HepG2 (cell line): ENCODE results near the gene OR2T5. TPM values are rescaled to one million over a fixed set of nuclear protein-coding genes. Genes with fewer than 3 reads are reported as not detected.
"Not testable (repeated sequence)": the region's sequence is repeated elsewhere in the genome, so short reads cannot be mapped to it uniquely, and the experiment has no call there.

ENCODE experiments used
- ATAC-seq: fragments of 200-7000 bp; cut with Tn5 transposase; 3 replicates; pipeline ENCODE4 v1.9.1; 2020; ENCODE audit warnings: mild to moderate bottlenecking, moderate library complexity
- BruUV-seq: library from RNA; stranded (reverse); fragments of 400-500 nt; replicated peaks from 2 replicates; lab custom pipeline; 2021; lab: Mats Ljungman, UMichigan
- CTCF ChIA-PET: fragments of 300-600 bp; formaldehyde crosslinking; extraction: SDS; loops from one replicate; lab custom pipeline; 2021; ENCODE audit warnings: low total read pairs, inconsistent platforms, low intra/inter-chr PET ratio; lab: Yijun Ruan, JAX
- POLR2A ChIA-PET: fragments of 350-600 bp; sonication (Branson Sonifier 250); formaldehyde crosslinking; loops from one replicate; lab custom pipeline; 2020; ENCODE audit warnings: antibody characterized with exemption, inconsistent platforms; lab: Yijun Ruan, JAX
- DNase-seq: peaks from one replicate; pipeline ENCODE4 v3.0.0-alpha.2; 2015; ENCODE audit warnings: low spot score
- FAIRE-seq: peaks from 3 replicates; lab custom pipeline; 2011; peaks lifted over from hg19 to GRCh38; lab: Jason Lieb, UNC
- H2AFZ ChIP-seq: one replicate; pipeline ENCODE4 v1.6.1; 2011; ENCODE audit warnings: low read length, inconsistent platforms
- H3K27ac ChIP-seq: fragments of 300-600 bp; 3 replicates; pipeline ENCODE4 v1.8.0; 2011; ENCODE audit warnings: mixed run types, mild to moderate bottlenecking, mixed read lengths, low read length, inconsistent platforms; ENCODE audit not compliant: insufficient read depth; ENCODE audit errors: extremely low read length
- H3K27me3 ChIP-seq, 2 experiments: fragments of 200-600 bp in 1 of 2; 2 replicates in 1 of 2; 3 replicates in 1 of 2; pipeline versions ENCODE4 v1.6.0 to v1.8.0; 2011; ENCODE audit warnings: low read length in 2 of 2, mild to moderate bottlenecking in 2 of 2, moderate library complexity in 2 of 2, inconsistent platforms in 1 of 2; ENCODE audit not compliant: insufficient read depth in 2 of 2, control insufficient read depth in 1 of 2
- H3K36me3 ChIP-seq, 2 experiments: fragments of 200-600 bp in 1 of 2; replicated peaks in 1 of 2; 2 replicates in 1 of 2; 3 replicates in 1 of 2; pipeline versions ENCODE4 v1.5.1 to v1.8.0; 2011; ENCODE audit warnings: low read length in 2 of 2, inconsistent platforms in 1 of 2; ENCODE audit not compliant: insufficient read depth in 2 of 2, control insufficient read depth in 1 of 2
- H3K4me1 ChIP-seq: 2 replicates; pipeline ENCODE4 v1.5.1; 2012; ENCODE audit warnings: low read length, inconsistent platforms; ENCODE audit not compliant: insufficient read depth
- H3K4me2 ChIP-seq: 2 replicates; pipeline ENCODE4 v1.6.0; 2011; ENCODE audit warnings: low read depth, low read length, inconsistent platforms
- H3K4me3 ChIP-seq, 3 experiments: fragments of 200-600 bp in 1 of 3; sonication (generic), shearing (Covaris generic) in 1 of 3; replicated peaks in 1 of 3; 2 replicates each; pipeline ENCODE4 v1.5.1; 2011 to 2016; ENCODE audit warnings: low read length in 3 of 3, inconsistent platforms in 2 of 3, low read depth in 2 of 3, mild to moderate bottlenecking in 2 of 3, control low read depth in 1 of 3, mixed read lengths in 1 of 3; ENCODE audit not compliant: insufficient read depth in 1 of 3
- H3K79me2 ChIP-seq: one replicate; pipeline ENCODE4 v1.6.1; 2011; ENCODE audit warnings: low read length, inconsistent platforms; ENCODE audit not compliant: insufficient read depth
- H3K9ac ChIP-seq: 2 replicates; pipeline ENCODE4 v1.6.0; 2011; ENCODE audit warnings: mild to moderate bottlenecking, low read depth, low read length, inconsistent platforms; ENCODE audit not compliant: insufficient read depth
- H3K9me3 ChIP-seq: 2 replicates; pipeline ENCODE4 v1.5.1; 2012; ENCODE audit warnings: mild to moderate bottlenecking, low read length
- H4K20me1 ChIP-seq: 2 replicates; pipeline ENCODE4 v1.6.0; 2011; ENCODE audit warnings: inconsistent platforms, mild to moderate bottlenecking, low read length, moderate library complexity; ENCODE audit not compliant: insufficient read depth
- WGBS: methylation state at CpG from one replicate; pipeline ENCODE4 v1.1.6; 2017; ENCODE audit warnings: low lambda C conversion rate; 5-methylcytosine and 5-hydroxymethylcytosine counted together
- in situ Hi-C: cut with HindIII; loops from 2 replicates; pipeline ENCODE4 v1.10.0; 2017; ENCODE audit warnings: low pct_unique_long_range_greater_than_20kb; ENCODE audit not compliant: extremely low pct_ligation_motif_present
- intact Hi-C: fragments of 100-400 bp; cut with micrococcal nuclease; formaldehyde crosslinking; loops from one replicate; pipeline ENCODE4 v1.10.0; 2022; ENCODE audit not compliant: unreplicated experiment
- polyA plus RNA-seq, 8 experiments: library from polyadenylated mRNA; depleted of rRNA in 3 of 8; stranded (reverse) in 7 of 8; unstranded in 1 of 8; fragments of >200 nt; fragmentation: Illumina TruSeq in 4 of 8; extraction: Trizol in 4 of 8; gene quantifications; 2 replicates each; pipeline versions ENCODE4 v1.2.1 to v1.2.3, GENCODE V29; 2011 to 2016; ENCODE audit warnings: low read depth in 4 of 8, missing spikeins in 1 of 8, mixed read lengths in 1 of 8; ENCODE audit not compliant: insufficient read depth in 1 of 8
- total RNA-seq, 5 experiments: library from RNA; depleted of rRNA; stranded (reverse); fragments of >200 nt; fragmentation: Illumina TruSeq; extraction: Trizol; gene quantifications; 2 replicates each; pipeline ENCODE4 v1.2.3, GENCODE V29; 2016; ENCODE audit warnings: low read depth in 1 of 5

OR2T5 gene
- total and polyA plus RNA-seq, 2 of the 13 experiments (the other 11 are each of a cell fraction or from before 2014, with no cell fraction given) = not detected

DNA sequence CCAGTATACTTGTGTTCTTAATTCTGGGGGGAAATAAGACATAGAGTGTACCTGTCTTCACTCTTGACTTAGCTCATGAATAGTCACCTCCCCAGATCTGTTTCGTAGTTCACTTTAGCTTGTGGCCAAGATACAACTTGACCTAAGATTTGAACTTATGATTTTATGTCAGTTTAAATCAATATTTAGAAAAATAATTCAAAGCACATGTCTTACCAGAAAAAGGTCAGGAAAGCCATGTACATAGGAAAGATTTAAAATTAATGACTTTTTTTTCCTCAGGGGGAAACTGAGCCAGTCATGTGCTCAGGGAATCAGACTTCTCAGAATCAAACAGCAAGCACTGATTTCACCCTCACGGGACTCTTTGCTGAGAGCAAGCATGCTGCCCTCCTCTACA, 15.3 kb upstream of the OR2T5 start, which contains the start of gene OR2T3:
OR2T3 (plus strand) TSS at position 301 of the 400 bp plus-strand sequence; CDS start at position 301, 0 bp downstream.
- intact Hi-C loops, ATAC-seq, H3K27ac ChIP-seq, H3K4me1 ChIP-seq, DNase-seq, CTCF ChIA-PET, H3K4me2 ChIP-seq, H3K27me3 ChIP-seq, H3K79me2 ChIP-seq, BruUV-seq, H3K4me3 ChIP-seq, POLR2A ChIA-PET, H3K9ac ChIP-seq, H3K36me3 ChIP-seq, H2AFZ ChIP-seq, FAIRE-seq, in situ Hi-C loops, H4K20me1 ChIP-seq, H3K9me3 ChIP-seq: not testable (repeated sequence)
- 0% methylated on average over 1 of the region's 2 CpGs for WGBS

DNA sequence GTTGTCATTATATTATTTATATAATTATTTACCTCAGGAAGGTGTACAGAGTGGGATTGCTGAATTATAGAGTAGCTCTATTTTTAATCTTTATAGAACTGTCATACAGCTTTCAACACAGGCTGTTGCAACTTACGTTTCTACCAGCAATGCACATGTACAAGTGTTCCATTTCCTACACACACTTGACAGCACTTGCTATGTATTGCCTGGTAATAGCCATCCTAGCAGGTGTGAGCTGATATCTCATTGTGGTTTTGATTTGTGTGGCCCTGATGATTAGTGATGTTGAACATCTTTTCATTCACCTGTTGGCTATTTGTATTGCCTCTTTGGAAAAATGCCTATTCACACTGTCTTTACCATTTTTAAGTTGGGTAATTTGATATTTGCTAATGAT, 12.7 kb upstream of the OR2T5 start:
- H3K4me1 ChIP-seq, H3K4me2 ChIP-seq, H3K9ac ChIP-seq, CTCF ChIA-PET, POLR2A ChIA-PET, H2AFZ ChIP-seq, H3K27me3 ChIP-seq, BruUV-seq, H3K27ac ChIP-seq, FAIRE-seq, ATAC-seq, intact Hi-C loops, H3K36me3 ChIP-seq, H3K79me2 ChIP-seq, H3K4me3 ChIP-seq, in situ Hi-C loops, H4K20me1 ChIP-seq, H3K9me3 ChIP-seq, DNase-seq: not testable (repeated sequence)
- WGBS = no CpG with 5 or more reads among the region's 1 CpG

DNA sequence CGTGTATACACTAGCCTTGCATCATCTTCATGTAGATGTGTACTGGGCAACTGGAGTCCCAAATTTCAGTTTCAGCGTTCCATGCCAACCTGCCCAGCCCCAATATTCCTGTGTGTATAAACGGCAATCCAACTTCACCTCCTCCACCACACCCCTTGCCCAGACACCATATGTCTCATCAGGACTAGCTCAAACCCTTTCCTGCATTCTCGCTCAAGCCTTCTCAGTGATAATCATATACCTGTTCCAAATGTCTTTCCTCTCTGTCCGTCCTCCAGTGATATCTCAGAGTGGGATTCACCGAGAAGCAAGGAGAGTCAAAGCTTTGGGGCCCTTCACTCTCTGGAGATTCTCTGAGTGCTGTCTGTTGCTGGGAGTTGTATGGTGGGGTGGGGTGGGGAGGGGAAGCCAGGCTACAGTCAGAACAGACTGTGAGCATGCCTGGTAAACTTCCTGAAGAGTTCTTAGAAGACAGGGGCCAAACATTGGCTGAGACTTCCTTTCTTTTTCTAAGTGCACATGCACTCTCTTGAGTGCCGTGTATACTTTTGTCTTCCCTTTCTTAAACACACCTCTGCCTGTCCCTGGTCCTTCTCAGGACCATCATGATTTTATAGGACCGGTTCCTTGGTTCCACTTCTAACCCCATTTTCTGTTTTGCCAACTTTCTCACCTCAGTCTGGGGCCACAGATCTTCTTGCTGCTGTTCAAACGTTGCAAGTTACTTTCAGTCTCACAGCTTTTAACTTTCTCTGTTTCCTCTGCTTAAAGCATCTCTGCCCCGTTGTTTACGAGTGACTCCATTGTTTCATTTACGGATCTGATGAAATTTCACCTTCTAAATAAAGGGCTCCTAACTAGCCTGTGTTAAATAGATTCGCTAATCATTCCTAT, 6.5 kb upstream of the OR2T5 start:
- H4K20me1 ChIP-seq, H3K9me3 ChIP-seq, H3K27me3 ChIP-seq, ATAC-seq, H3K4me1 ChIP-seq, DNase-seq, POLR2A ChIA-PET, intact Hi-C loops, H3K79me2 ChIP-seq, in situ Hi-C loops, FAIRE-seq, H3K9ac ChIP-seq, H3K27ac ChIP-seq, H3K36me3 ChIP-seq, H2AFZ ChIP-seq, H3K4me2 ChIP-seq, BruUV-seq, H3K4me3 ChIP-seq, CTCF ChIA-PET: not testable (repeated sequence)
- 6% methylated on average over 13 of the region's 13 CpGs for WGBS

DNA sequence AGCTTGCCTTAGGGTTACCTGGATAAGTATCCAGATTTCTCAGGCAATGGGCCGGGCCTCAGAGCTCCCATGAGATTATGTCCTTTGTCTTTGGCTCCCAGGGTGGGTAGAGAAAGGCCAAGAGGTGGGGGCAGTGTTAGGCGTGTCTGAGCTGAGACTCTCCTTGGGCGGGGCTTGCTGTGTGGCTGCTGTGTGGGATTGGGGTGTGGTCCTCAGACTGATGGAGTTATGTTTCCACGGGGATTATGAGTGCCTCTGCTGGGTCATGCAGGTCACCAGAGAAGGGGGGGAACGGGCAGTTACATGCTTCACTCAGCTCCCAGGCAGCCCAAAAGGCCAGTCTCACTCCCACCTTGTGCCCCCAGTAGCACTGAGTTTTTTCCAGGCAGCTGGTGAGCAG, 8.3 kb downstream of the OR2T5 start:
- WGBS = no CpG with 5 or more reads among the region's 5 CpGs
- H3K9me3 ChIP-seq, H3K27ac ChIP-seq, H3K9ac ChIP-seq, DNase-seq, H3K4me1 ChIP-seq, H3K79me2 ChIP-seq, FAIRE-seq, BruUV-seq, H3K4me2 ChIP-seq, ATAC-seq, H3K36me3 ChIP-seq, H3K27me3 ChIP-seq, H4K20me1 ChIP-seq, H2AFZ ChIP-seq, in situ Hi-C loops, POLR2A ChIA-PET, H3K4me3 ChIP-seq, CTCF ChIA-PET, intact Hi-C loops: not testable (repeated sequence)
